Calu3 (cell line): ENCODE data around the gene ACR. TPM values are rescaled to one million over a fixed set of nuclear protein-coding genes. Genes with fewer than 3 reads are reported as not detected.
"Not testable (repeated sequence)": the region's sequence is repeated elsewhere in the genome, so short reads cannot be mapped to it uniquely, and the experiment has no call there.

Experiments used
- BruUV-seq: library from RNA; stranded (reverse); fragments of 400-500 nt; replicated peaks from 2 replicates; lab custom pipeline; 2021; lab: Mats Ljungman, UMichigan
- CTCF ChIA-PET: fragments of 300-600 bp; sonication (Branson Sonifier 250); formaldehyde crosslinking; loops from one replicate; lab custom pipeline; 2022; ENCODE audit warnings: antibody characterized with exemption; lab: Charles Lee
- DNase-seq: peaks from one replicate; pipeline ENCODE4 v3.0.0; 2022
- H3K27ac Mint-ChIP-seq: one replicate; pipeline ENCODE4 v1.8.0; 2022; ENCODE audit warnings: mixed read lengths; ENCODE audit not compliant: unreplicated experiment
- H3K27me3 Mint-ChIP-seq: one replicate; pipeline ENCODE4 v1.8.0; 2022; ENCODE audit warnings: mixed read lengths; ENCODE audit not compliant: unreplicated experiment
- H3K36me3 Mint-ChIP-seq: one replicate; pipeline ENCODE4 v1.8.0; 2022; ENCODE audit warnings: mild to moderate bottlenecking, moderate library complexity, mixed read lengths; ENCODE audit not compliant: insufficient read depth, unreplicated experiment
- H3K4me1 Mint-ChIP-seq: one replicate; pipeline ENCODE4 v1.8.0; 2022; ENCODE audit warnings: mild to moderate bottlenecking, low read depth, mixed read lengths; ENCODE audit not compliant: unreplicated experiment
- H3K4me3 Mint-ChIP-seq: one replicate; pipeline ENCODE4 v1.8.0; 2022; ENCODE audit warnings: mild to moderate bottlenecking, low read depth, moderate library complexity, mixed read lengths; ENCODE audit not compliant: unreplicated experiment
- H3K9me3 Mint-ChIP-seq: one replicate; pipeline ENCODE4 v1.8.0; 2022; ENCODE audit warnings: low read depth, mixed read lengths; ENCODE audit not compliant: unreplicated experiment
- intact Hi-C: fragments of 100-400 bp; cut with micrococcal nuclease; formaldehyde crosslinking; loops from one replicate; pipeline ENCODE4 v1.10.0; 2022; ENCODE audit not compliant: unreplicated experiment
- total RNA-seq: library from RNA; stranded (reverse); gene quantifications from 2 replicates; pipeline ENCODE4 v1.2.3, GENCODE V29; 2022

The ACR gene
- total RNA-seq, 1 experiment from 2014 or later, result not detected

DNA sequence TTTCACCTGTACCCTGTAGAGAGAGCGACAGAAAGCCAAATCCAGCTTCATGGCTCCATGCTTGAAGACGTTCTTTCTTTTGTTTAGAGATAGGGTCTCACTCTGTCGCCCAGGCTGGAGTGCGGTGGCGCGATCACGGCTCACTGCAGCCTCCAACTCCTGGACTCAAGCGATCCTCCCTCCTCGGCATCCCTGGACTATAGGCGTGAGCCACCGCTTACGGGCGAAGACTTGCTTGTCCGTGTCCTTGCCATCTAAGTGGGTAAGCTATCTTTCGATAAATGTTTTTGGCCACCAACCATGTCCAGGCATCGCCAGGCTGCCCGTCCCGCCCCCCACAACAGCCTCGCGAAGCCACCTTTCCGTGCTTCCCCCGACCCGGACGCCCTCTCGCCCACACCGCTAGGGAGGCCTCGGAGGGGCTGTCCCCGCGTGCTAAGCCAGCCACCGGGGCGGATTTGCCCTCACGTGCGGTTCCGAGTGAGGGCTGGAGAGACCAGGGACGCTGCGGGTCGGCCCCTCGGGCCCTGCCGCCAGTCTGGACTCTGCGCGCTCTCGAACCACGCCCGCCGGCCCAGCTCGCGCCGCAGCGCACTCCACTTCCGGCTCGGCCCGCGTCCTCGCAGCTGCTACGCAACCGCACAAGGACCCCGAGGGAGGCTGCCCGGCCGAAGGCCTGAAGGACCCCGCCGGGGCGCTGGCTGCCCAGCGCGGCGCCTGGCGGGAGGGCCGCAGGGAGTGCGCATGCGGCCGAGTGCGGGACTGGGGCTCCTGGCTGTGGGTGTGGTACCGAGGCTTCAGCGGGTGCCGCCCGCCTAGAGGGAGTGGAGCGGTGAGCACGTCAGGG, 45.3 kb downstream of the ACR start, which contains the start of gene RABL2B:
RABL2B (minus strand) TSS at position 604 of the 847 bp plus-strand sequence. CDS start 1,342 bp downstream, outside the sequence.
- Mint-ChIP-seq H3K4me1 (peaks cover 10% of the 10 kb centered on the region), H3K4me3 (peak within 1 kb of the TSS; percentile 84), H3K36me3 (peaks cover 16% of the 10 kb centered on the region), H3K27ac (peak within 1 kb of the TSS; percentile 44)
- DNase-seq, result peak; percentile 94
- H3K9me3 Mint-ChIP-seq, CTCF ChIA-PET, H3K27me3 Mint-ChIP-seq, intact Hi-C loops: not testable (repeated sequence)
- TSS peak; percentile 49 for BruUV-seq

DNA sequence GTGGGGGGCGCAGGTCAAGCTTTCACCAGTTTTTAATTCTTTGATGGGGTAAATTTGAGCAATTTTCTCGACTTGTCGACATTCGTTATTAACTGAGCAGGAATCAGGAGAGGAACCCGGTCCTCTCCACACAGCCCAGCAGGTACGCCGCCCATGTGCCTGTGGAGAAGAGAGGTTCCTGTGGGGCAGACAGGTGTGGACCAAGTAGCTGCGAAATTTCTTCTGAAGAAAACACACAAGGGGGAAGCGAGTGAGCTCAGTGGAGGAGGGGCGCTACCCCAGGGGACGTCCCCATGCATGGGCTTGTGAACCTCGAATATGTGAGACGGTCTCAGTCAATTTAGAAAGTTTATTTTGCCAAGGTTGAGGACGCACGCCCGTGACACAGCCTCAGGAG, 45.9 kb downstream of the ACR start:
- Mint-ChIP-seq H3K4me1 (peaks cover 10% of the 10 kb centered on the region), H3K27ac (peak overlapping the region; percentile 44), H3K4me3 (peak overlapping the region; percentile 84), H3K36me3 (peaks cover 16% of the 10 kb centered on the region)
- TSS peak; percentile 88 for BruUV-seq
- DNase-seq, CTCF ChIA-PET, intact Hi-C loops, H3K27me3 Mint-ChIP-seq, H3K9me3 Mint-ChIP-seq: not testable (repeated sequence)

GRCh38 chr22:50785289-50785688, 47.3 kb downstream of the ACR start:
- DNase-seq, H3K9me3 Mint-ChIP-seq, H3K27ac Mint-ChIP-seq, H3K4me3 Mint-ChIP-seq, intact Hi-C loops, CTCF ChIA-PET, BruUV-seq, H3K27me3 Mint-ChIP-seq: not testable (repeated sequence)
- Mint-ChIP-seq H3K4me1 (peaks cover 10% of the 10 kb centered on the region), H3K36me3 (peaks cover 16% of the 10 kb centered on the region)

GRCh38 chr22:50786936-50787335, 48.9 kb downstream of the ACR start:
- intact Hi-C loops, CTCF ChIA-PET, H3K4me3 Mint-ChIP-seq, DNase-seq, H3K9me3 Mint-ChIP-seq, H3K27ac Mint-ChIP-seq, BruUV-seq, H3K27me3 Mint-ChIP-seq: not testable (repeated sequence)
- H3K36me3 Mint-ChIP-seq, result peaks cover 16% of the 10 kb centered on the region
- peaks cover 10% of the 10 kb centered on the region for H3K4me1 Mint-ChIP-seq

Other genes with a start within 250 kb of the ACR start
- gene LMF2, start 230.5 kb upstream of the ACR start, total RNA-seq, result 85.2 and 87.1 TPM in 2 replicates
- 73.2 and 92.0 TPM in 2 replicates for gene NCAPH2, start 230.0 kb upstream of the ACR start, total RNA-seq
- 3.6 and 5.3 TPM in 2 replicates for gene SCO2, start 212.6 kb upstream of the ACR start, total RNA-seq
- 44.1 and 62.2 TPM in 2 replicates for gene TYMP, start 208.2 kb upstream of the ACR start, total RNA-seq
- gene KLHDC7B, start 192.3 kb upstream of the ACR start, total RNA-seq, result 1.6 and 3.0 TPM in 2 replicates
- not detected in 2 replicates for gene SYCE3, start 175.3 kb upstream of the ACR start, total RNA-seq
- gene CPT1B, start 159.8 kb upstream of the ACR start, total RNA-seq, result 72.6 and 77.0 TPM in 2 replicates
- gene CHKB, start 155.4 kb upstream of the ACR start, total RNA-seq, result 80.9 and 83.2 TPM in 2 replicates
- gene MAPK8IP2, start 137.4 kb upstream of the ACR start, total RNA-seq, result 2.9 and 3.1 TPM in 2 replicates
- gene ARSA, start 110.1 kb upstream of the ACR start, total RNA-seq, result 39.4 and 40.2 TPM in 2 replicates
- gene SHANK3, start 65.4 kb upstream of the ACR start, total RNA-seq, result 2.1 and 2.5 TPM in 2 replicates
- 38.4 and 39.9 TPM in 2 replicates for gene RABL2B, start 45.4 kb downstream of the ACR start, total RNA-seq